HepG2 (cell line): ENCODE data around the gene GPR37. TPM values are rescaled to one million over a fixed set of nuclear protein-coding genes. Genes with fewer than 3 reads are reported as not detected.

Experiments
- ATAC-seq: fragments of 200-7000 bp; cut with Tn5 transposase; 3 replicates; pipeline ENCODE4 v1.9.1; 2020; ENCODE audit warnings: mild to moderate bottlenecking, moderate library complexity
- BruUV-seq: library from RNA; stranded (reverse); fragments of 400-500 nt; replicated peaks from 2 replicates; lab custom pipeline; 2021; lab: Mats Ljungman, UMichigan
- CTCF ChIA-PET: fragments of 300-600 bp; formaldehyde crosslinking; extraction: SDS; loops from one replicate; lab custom pipeline; 2021; ENCODE audit warnings: low total read pairs, inconsistent platforms, low intra/inter-chr PET ratio; lab: Yijun Ruan, JAX
- POLR2A ChIA-PET: fragments of 350-600 bp; sonication (Branson Sonifier 250); formaldehyde crosslinking; loops from one replicate; lab custom pipeline; 2020; ENCODE audit warnings: antibody characterized with exemption, inconsistent platforms; lab: Yijun Ruan, JAX
- DNase-seq: peaks from one replicate; pipeline ENCODE4 v3.0.0-alpha.2; 2015; ENCODE audit warnings: low spot score
- FAIRE-seq: peaks from 3 replicates; lab custom pipeline; 2011; peaks lifted over from hg19 to GRCh38; lab: Jason Lieb, UNC
- H2AFZ ChIP-seq: one replicate; pipeline ENCODE4 v1.6.1; 2011; ENCODE audit warnings: low read length, inconsistent platforms
- H3K27ac ChIP-seq: fragments of 300-600 bp; 3 replicates; pipeline ENCODE4 v1.8.0; 2011; ENCODE audit warnings: mixed run types, mild to moderate bottlenecking, mixed read lengths, low read length, inconsistent platforms; ENCODE audit not compliant: insufficient read depth; ENCODE audit errors: extremely low read length
- H3K27me3 ChIP-seq, 2 experiments: fragments of 200-600 bp in 1 of 2; 2 replicates in 1 of 2; 3 replicates in 1 of 2; pipeline versions ENCODE4 v1.6.0 to v1.8.0; 2011; ENCODE audit warnings: low read length in 2 of 2, mild to moderate bottlenecking in 2 of 2, moderate library complexity in 2 of 2, inconsistent platforms in 1 of 2; ENCODE audit not compliant: insufficient read depth in 2 of 2, control insufficient read depth in 1 of 2
- H3K36me3 ChIP-seq, 2 experiments: fragments of 200-600 bp in 1 of 2; replicated peaks in 1 of 2; 2 replicates in 1 of 2; 3 replicates in 1 of 2; pipeline versions ENCODE4 v1.5.1 to v1.8.0; 2011; ENCODE audit warnings: low read length in 2 of 2, inconsistent platforms in 1 of 2; ENCODE audit not compliant: insufficient read depth in 2 of 2, control insufficient read depth in 1 of 2
- H3K4me1 ChIP-seq: 2 replicates; pipeline ENCODE4 v1.5.1; 2012; ENCODE audit warnings: low read length, inconsistent platforms; ENCODE audit not compliant: insufficient read depth
- H3K4me2 ChIP-seq: 2 replicates; pipeline ENCODE4 v1.6.0; 2011; ENCODE audit warnings: low read depth, low read length, inconsistent platforms
- H3K4me3 ChIP-seq, 3 experiments: fragments of 200-600 bp in 1 of 3; sonication (generic), shearing (Covaris generic) in 1 of 3; replicated peaks in 1 of 3; 2 replicates each; pipeline ENCODE4 v1.5.1; 2011 to 2016; ENCODE audit warnings: low read length in 3 of 3, inconsistent platforms in 2 of 3, low read depth in 2 of 3, mild to moderate bottlenecking in 2 of 3, control low read depth in 1 of 3, mixed read lengths in 1 of 3; ENCODE audit not compliant: insufficient read depth in 1 of 3
- H3K79me2 ChIP-seq: one replicate; pipeline ENCODE4 v1.6.1; 2011; ENCODE audit warnings: low read length, inconsistent platforms; ENCODE audit not compliant: insufficient read depth
- H3K9ac ChIP-seq: 2 replicates; pipeline ENCODE4 v1.6.0; 2011; ENCODE audit warnings: mild to moderate bottlenecking, low read depth, low read length, inconsistent platforms; ENCODE audit not compliant: insufficient read depth
- H3K9me3 ChIP-seq: 2 replicates; pipeline ENCODE4 v1.5.1; 2012; ENCODE audit warnings: mild to moderate bottlenecking, low read length
- H4K20me1 ChIP-seq: 2 replicates; pipeline ENCODE4 v1.6.0; 2011; ENCODE audit warnings: inconsistent platforms, mild to moderate bottlenecking, low read length, moderate library complexity; ENCODE audit not compliant: insufficient read depth
- CBX1 ChIP-seq: IDR thresholded peaks from one replicate; pipeline ENCODE4 v1.6.1; 2016; ENCODE audit warnings: antibody characterized with exemption, low read depth
- ELF3 ChIP-seq: IDR thresholded peaks from 2 replicates; pipeline ENCODE4 v1.6.1; 2016; ENCODE audit warnings: missing genetic modification reagents, missing compliant biosample characterization
- GATA4 ChIP-seq: sonication (generic); IDR thresholded peaks from 2 replicates; pipeline ENCODE4 v1.6.1; 2016; ENCODE audit warnings: antibody characterized with exemption, low read depth, borderline replicate concordance
- HOXA5 ChIP-seq: sonication (generic); formaldehyde crosslinking; IDR thresholded peaks from 2 replicates; pipeline ENCODE4 v1.4.0; 2020; ENCODE audit warnings: missing genetic modification reagents
- MIXL1 ChIP-seq: IDR thresholded peaks from 2 replicates; pipeline ENCODE4 v1.6.1; 2016
- MTA3 ChIP-seq: sonication (generic); formaldehyde crosslinking; IDR thresholded peaks from 2 replicates; pipeline ENCODE4 v1.4.0; 2020; ENCODE audit warnings: missing genetic modification reagents
- NFIC ChIP-seq: IDR thresholded peaks from 2 replicates; pipeline ENCODE4 v1.6.1; 2012; ENCODE audit warnings: mild to moderate bottlenecking, low read length, inconsistent platforms
- PAX8 ChIP-seq: sonication (generic); formaldehyde crosslinking; IDR thresholded peaks from 2 replicates; pipeline ENCODE4 v1.8.0; 2022; ENCODE audit warnings: mild to moderate bottlenecking, missing genetic modification reagents, borderline replicate concordance
- TBL1XR1 ChIP-seq: fragments of 150-350 bp; IDR thresholded peaks from 2 replicates; pipeline ENCODE4 v1.6.1; 2014; ENCODE audit warnings: borderline replicate concordance, low read length; ENCODE audit not compliant: partially characterized antibody
- USF2 ChIP-seq, 2 experiments: sonication (generic) in 1 of 2; formaldehyde crosslinking in 1 of 2; IDR thresholded peaks; 2 replicates each; pipeline versions ENCODE4 v1.5.1 to v1.6.1; 2011 to 2020; ENCODE audit warnings: borderline replicate concordance in 1 of 2, low read depth in 1 of 2, low read length in 1 of 2, mild to moderate bottlenecking in 1 of 2, missing genetic modification reagents in 1 of 2, moderate library complexity in 1 of 2
- ZNF839 ChIP-seq: sonication (generic); formaldehyde crosslinking; IDR thresholded peaks from 2 replicates; pipeline ENCODE4 v1.4.0; 2020; ENCODE audit warnings: missing genetic modification reagents, mild to moderate bottlenecking, borderline replicate concordance
- WGBS: methylation state at CpG from one replicate; pipeline ENCODE4 v1.1.6; 2017; ENCODE audit warnings: low lambda C conversion rate; 5-methylcytosine and 5-hydroxymethylcytosine counted together
- in situ Hi-C: cut with HindIII; loops from 2 replicates; pipeline ENCODE4 v1.10.0; 2017; ENCODE audit warnings: low pct_unique_long_range_greater_than_20kb; ENCODE audit not compliant: extremely low pct_ligation_motif_present
- intact Hi-C: fragments of 100-400 bp; cut with micrococcal nuclease; formaldehyde crosslinking; loops from one replicate; pipeline ENCODE4 v1.10.0; 2022; ENCODE audit not compliant: unreplicated experiment
- polyA plus RNA-seq, 8 experiments: library from polyadenylated mRNA; depleted of rRNA in 3 of 8; stranded (reverse) in 7 of 8; unstranded in 1 of 8; fragments of >200 nt; fragmentation: Illumina TruSeq in 4 of 8; extraction: Trizol in 4 of 8; gene quantifications; 2 replicates each; pipeline versions ENCODE4 v1.2.1 to v1.2.3, GENCODE V29; 2011 to 2016; ENCODE audit warnings: low read depth in 4 of 8, missing spikeins in 1 of 8, mixed read lengths in 1 of 8; ENCODE audit not compliant: insufficient read depth in 1 of 8
- total RNA-seq, 5 experiments: library from RNA; depleted of rRNA; stranded (reverse); fragments of >200 nt; fragmentation: Illumina TruSeq; extraction: Trizol; gene quantifications; 2 replicates each; pipeline ENCODE4 v1.2.3, GENCODE V29; 2016; ENCODE audit warnings: low read depth in 1 of 5
- TF ChIP-seq, protein P1 (sequence below): IDR thresholded peaks from 2 replicates; pipeline ENCODE4 v1.4.0; 2020; ENCODE audit warnings: mild to moderate bottlenecking, missing genetic modification reagents
- TF ChIP-seq, protein P2 (sequence below): sonication (generic); formaldehyde crosslinking; IDR thresholded peaks from 2 replicates; pipeline ENCODE4 v1.5.1; 2020; ENCODE audit warnings: mild to moderate bottlenecking, missing genetic modification reagents, borderline replicate concordance

The GPR37 gene
- total and polyA plus RNA-seq, 2 of the 13 experiments (the other 11 are each of a cell fraction or from before 2014, with no cell fraction given) = not detected

- ChIA-PET CTCF (no interaction called here), POLR2A (no interaction called here)
- in situ Hi-C loops (no loop called here), intact Hi-C loops (no loop called here)
- DNase-seq = peak; percentile 61
- Histone ChIP-seq H3K27ac (no peak overlapping the region), H3K27me3 (no peaks in the 10 kb centered on the region), H3K79me2 (no peaks in the 10 kb centered on the region), H2AFZ (no peak overlapping the region), H3K36me3 (no peaks in the 10 kb centered on the region), H3K4me2 (peak overlapping the region; percentile 23; the same call in 1 of the 2 replicates), H3K4me3 (no peak overlapping the region), H3K4me1 (peaks cover 35% of the 10 kb centered on the region), H4K20me1 (no peaks in the 10 kb centered on the region), H3K9me3 (no peaks in the 10 kb centered on the region), H3K9ac (no peak overlapping the region)
- ATAC-seq = peak; percentile 60
- BruUV-seq = no TSS peak
- no peak for FAIRE-seq
- WGBS = 0% methylated on average over 2 of the region's 2 CpGs
- TF ChIP-seq, protein P1, sequence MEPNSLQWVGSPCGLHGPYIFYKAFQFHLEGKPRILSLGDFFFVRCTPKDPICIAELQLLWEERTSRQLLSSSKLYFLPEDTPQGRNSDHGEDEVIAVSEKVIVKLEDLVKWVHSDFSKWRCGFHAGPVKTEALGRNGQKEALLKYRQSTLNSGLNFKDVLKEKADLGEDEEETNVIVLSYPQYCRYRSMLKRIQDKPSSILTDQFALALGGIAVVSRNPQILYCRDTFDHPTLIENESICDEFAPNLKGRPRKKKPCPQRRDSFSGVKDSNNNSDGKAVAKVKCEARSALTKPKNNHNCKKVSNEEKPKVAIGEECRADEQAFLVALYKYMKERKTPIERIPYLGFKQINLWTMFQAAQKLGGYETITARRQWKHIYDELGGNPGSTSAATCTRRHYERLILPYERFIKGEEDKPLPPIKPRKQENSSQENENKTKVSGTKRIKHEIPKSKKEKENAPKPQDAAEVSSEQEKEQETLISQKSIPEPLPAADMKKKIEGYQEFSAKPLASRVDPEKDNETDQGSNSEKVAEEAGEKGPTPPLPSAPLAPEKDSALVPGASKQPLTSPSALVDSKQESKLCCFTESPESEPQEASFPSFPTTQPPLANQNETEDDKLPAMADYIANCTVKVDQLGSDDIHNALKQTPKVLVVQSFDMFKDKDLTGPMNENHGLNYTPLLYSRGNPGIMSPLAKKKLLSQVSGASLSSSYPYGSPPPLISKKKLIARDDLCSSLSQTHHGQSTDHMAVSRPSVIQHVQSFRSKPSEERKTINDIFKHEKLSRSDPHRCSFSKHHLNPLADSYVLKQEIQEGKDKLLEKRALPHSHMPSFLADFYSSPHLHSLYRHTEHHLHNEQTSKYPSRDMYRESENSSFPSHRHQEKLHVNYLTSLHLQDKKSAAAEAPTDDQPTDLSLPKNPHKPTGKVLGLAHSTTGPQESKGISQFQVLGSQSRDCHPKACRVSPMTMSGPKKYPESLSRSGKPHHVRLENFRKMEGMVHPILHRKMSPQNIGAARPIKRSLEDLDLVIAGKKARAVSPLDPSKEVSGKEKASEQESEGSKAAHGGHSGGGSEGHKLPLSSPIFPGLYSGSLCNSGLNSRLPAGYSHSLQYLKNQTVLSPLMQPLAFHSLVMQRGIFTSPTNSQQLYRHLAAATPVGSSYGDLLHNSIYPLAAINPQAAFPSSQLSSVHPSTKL (CRISPR knock-in tag) = peak; percentile 84
- no peak for TF ChIP-seq MTA3
- no peak for TF ChIP-seq USF2 (IDR thresholded peaks at IDR 0.05; ENCODE audit: low read depth, low read length)
- TF ChIP-seq USF2 (CRISPR knock-in tag; IDR thresholded peaks at IDR 0.05; ENCODE audit: borderline replicate concordance) = peak; percentile 27; the same call in 1 of the 2 replicates
- TF ChIP-seq GATA4 = peak; percentile 50; the same call in 1 of the 2 replicates
- no peak for TF ChIP-seq TBL1XR1
- peak; percentile 90; the same call in 1 of the 2 replicates for TF ChIP-seq NFIC
- no peak for TF ChIP-seq HOXA5
- peak; percentile 38; the same call in 1 of the 2 replicates for TF ChIP-seq MIXL1 (CRISPR knock-in tag)
- TF ChIP-seq ZNF839 (CRISPR knock-in tag) = no peak
- TF ChIP-seq ELF3 (CRISPR knock-in tag) = 0 out of 2 replicates have a peak, but pooled peaks have one; percentile 16
- TF ChIP-seq CBX1 = no peak
- no peak for TF ChIP-seq PAX8 (CRISPR knock-in tag)
- TF ChIP-seq, protein P2, sequence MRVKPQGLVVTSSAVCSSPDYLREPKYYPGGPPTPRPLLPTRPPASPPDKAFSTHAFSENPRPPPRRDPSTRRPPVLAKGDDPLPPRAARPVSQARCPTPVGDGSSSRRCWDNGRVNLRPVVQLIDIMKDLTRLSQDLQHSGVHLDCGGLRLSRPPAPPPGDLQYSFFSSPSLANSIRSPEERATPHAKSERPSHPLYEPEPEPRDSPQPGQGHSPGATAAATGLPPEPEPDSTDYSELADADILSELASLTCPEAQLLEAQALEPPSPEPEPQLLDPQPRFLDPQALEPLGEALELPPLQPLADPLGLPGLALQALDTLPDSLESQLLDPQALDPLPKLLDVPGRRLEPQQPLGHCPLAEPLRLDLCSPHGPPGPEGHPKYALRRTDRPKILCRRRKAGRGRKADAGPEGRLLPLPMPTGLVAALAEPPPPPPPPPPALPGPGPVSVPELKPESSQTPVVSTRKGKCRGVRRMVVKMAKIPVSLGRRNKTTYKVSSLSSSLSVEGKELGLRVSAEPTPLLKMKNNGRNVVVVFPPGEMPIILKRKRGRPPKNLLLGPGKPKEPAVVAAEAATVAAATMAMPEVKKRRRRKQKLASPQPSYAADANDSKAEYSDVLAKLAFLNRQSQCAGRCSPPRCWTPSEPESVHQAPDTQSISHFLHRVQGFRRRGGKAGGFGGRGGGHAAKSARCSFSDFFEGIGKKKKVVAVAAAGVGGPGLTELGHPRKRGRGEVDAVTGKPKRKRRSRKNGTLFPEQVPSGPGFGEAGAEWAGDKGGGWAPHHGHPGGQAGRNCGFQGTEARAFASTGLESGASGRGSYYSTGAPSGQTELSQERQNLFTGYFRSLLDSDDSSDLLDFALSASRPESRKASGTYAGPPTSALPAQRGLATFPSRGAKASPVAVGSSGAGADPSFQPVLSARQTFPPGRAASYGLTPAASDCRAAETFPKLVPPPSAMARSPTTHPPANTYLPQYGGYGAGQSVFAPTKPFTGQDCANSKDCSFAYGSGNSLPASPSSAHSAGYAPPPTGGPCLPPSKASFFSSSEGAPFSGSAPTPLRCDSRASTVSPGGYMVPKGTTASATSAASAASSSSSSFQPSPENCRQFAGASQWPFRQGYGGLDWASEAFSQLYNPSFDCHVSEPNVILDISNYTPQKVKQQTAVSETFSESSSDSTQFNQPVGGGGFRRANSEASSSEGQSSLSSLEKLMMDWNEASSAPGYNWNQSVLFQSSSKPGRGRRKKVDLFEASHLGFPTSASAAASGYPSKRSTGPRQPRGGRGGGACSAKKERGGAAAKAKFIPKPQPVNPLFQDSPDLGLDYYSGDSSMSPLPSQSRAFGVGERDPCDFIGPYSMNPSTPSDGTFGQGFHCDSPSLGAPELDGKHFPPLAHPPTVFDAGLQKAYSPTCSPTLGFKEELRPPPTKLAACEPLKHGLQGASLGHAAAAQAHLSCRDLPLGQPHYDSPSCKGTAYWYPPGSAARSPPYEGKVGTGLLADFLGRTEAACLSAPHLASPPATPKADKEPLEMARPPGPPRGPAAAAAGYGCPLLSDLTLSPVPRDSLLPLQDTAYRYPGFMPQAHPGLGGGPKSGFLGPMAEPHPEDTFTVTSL (CRISPR knock-in tag) = peak; percentile 23; the same call in 1 of the 2 replicates
These were observed 10.6 kb upstream of the GPR37 start for GRCh38 chr7:124776153-124776552.
